ENCODE results near the gene OR10A6.

OR10A6 gene

DNA sequence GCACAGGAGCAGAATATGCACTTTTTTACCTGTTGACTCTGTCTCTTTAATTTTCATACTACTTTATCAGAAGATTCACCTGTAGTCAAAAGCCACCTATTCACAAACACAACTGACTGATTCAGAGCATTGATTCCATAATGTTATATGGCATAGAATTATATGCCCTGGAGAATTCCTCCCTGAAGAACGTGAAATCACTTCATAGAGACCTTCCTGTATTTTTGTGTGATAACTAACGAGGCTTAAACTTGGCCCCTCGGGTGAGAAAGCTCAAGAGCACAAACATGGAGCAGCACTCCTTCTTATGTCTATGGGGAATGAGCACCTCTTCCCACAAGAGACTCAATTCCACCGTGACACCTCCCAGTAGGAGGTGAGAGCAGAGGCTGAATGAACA, at the start of gene OR10A6:
TSS of gene OR10A6 (minus strand) at position 101 of the 400 bp plus-strand sequence. CDS start 2,606 bp downstream, outside the sequence.
- no peak for DNase-seq (ENCODE audit: low read depth)

GRCh38 chr11:7977232-7977917, 46.3 kb upstream of the OR10A6 start:
- no peak for DNase-seq (ENCODE audit: low read depth)

GRCh38 chr11:7974668-7975067, 43.6 kb upstream of the OR10A6 start:
- DNase-seq (ENCODE audit: low read depth): no peak

DNA sequence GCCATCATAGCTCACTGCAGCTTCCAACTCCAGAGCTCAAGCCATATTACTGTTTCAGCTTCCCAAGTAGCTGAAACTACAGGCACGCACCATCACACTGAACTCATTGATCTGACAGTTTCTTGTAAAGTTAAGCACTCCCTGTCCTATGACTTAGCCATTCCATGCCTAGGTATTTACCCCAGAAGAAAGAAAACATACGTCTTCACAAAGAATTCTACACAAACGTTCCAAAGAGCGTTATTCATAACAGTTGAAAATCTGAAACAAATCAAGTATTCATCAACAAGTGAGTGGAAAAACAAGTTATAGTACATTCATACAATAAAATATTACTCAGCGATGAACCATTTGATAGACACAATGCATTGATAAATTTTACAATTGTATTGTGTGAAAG, 41.9 kb upstream of the OR10A6 start:
- no peak for DNase-seq (ENCODE audit: low read depth)

DNA sequence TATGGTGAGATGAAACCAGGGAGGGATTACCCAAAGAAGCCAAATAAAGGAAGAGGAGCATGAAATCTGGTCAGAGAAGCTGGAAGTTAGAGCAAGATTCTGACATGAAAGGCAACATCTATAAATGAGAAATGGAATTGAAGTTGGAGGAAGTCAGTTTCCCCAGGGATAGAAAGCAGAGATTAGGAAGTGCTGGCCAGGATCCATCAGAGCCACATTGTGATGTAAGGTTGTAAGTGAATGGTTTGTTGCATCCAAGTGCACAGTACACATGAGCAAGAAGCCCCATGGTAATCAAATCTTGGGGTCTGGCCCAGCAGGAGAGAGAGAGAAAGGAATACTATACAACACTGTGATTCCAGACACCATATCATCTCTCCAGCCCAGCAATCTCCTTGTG, 40.8 kb upstream of the OR10A6 start:
- DNase-seq (ENCODE audit: low read depth): no peak

DNA sequence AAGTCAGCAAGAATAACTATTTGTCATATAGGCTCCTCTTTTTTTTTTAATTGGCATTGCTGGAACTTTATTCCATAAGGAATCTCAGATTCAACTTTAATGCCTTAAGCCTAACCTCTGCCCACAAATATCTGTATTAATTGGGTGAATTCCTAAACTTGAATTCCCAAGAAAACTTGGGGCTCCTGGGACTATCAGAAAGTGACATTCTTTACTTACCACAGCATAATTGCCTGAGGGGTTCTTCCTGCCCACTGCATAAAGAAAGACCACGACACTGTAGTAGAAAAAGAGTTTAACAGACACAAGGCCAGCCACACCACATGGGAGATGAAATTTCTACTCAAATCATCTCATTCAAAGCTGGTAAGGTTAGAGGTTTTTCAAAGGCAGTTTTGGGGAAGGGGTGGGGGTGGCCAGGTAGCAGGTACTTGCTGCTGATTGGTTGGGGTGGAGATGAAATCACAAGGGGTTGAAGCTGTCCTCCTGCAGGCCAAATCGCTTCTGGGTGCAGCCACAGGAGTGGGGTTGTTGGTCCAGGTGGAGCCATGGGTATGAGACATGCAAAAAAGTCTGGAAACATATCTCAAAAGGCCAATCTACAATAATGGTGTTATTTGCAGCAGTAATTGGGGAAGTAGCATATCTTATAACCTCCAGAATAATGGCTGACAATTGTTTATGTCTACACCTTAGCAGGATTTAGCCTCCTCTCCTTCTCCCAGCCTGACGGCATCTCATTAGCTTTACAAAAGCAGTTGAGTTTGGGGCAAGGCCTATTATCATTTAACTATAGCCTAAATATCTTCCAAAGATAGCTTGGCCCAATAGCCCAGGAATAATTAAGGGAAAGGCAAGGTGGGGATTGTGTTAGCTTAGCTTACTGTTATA, 38.9 kb upstream of the OR10A6 start:
- no peak for DNase-seq (ENCODE audit: low read depth)

DNA sequence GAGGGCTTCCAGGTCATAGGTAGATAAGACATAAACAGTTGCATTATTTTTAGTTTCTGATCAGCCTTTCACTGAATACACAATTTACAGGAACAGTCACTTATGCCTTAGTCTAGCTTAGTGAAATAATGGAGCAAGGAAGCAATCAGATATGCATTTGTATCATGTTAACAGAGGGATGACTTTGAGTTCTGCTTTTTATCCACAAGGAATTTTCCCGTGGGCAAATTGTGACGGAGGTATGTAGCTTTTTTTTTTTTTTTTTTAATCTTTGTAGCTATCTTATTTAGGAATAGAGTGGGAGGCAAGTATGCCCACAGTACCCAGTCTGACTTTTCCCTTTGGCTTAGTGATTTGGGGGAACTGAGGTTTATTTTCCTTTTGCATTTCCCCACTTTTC, 37.6 kb upstream of the OR10A6 start:
- DNase-seq (ENCODE audit: low read depth): no peak

DNA sequence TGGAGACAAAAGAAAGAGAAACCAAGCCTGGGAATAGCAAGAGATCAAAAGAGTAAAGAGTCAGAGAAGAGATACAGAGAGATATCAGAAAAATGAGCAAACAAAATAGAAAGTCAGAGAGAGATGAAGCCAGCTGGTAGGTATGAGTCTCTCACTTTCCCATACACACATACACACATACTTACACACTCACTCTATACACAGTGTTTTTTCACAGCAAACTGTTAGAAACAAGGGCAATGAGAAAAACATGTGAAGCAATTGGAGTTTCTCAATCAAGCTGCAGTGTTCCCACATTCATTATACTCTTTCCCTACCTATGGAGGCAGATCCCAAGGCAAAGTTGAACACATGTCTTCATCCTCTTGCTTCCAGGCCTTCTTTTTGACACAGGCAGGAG, 36.8 kb upstream of the OR10A6 start:
- DNase-seq (ENCODE audit: low read depth): no peak

DNA sequence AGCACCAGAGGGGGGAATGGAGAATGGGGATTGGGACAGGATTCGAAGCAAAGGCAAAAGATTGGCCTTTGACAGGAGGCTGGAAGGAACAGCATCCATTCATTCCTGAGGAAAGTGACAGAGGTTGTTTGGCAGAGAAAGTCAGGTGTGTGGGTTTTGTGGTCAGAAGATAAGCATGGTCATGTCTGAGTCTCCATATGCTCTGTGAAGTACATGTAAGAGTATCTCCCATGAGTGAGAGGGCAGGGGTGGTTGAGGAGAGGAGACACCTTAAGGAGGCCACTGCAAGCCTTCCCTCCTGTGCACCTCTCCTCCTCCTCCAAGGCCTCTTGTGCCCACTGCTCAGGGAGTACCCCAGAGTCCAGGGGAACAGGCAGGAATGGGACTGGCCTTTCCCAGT, 36.0 kb upstream of the OR10A6 start:
- no peak for DNase-seq (ENCODE audit: low read depth)

GRCh38 chr11:7965386-7965785, 34.3 kb upstream of the OR10A6 start, which contains the start of gene NLRP10:
TSS of gene NLRP10 (minus strand) at chr11:7965447. CDS start at chr11:7963495, 1,952 bp downstream.
- no peak for DNase-seq (ENCODE audit: low read depth)

- no peak for DNase-seq (ENCODE audit: low read depth)
These were observed 33.8 kb upstream of the OR10A6 start for GRCh38 chr11:7964873-7965272.

GRCh38 chr11:7964261-7964660, 33.2 kb upstream of the OR10A6 start:
- no peak for DNase-seq (ENCODE audit: low read depth)

- no peak for DNase-seq (ENCODE audit: low read depth)
These were observed 24.1 kb upstream of the OR10A6 start for GRCh38 chr11:7955191-7955590.

GRCh38 chr11:7949934-7950333, 18.9 kb upstream of the OR10A6 start:
- no peak for DNase-seq (ENCODE audit: low read depth)

DNA sequence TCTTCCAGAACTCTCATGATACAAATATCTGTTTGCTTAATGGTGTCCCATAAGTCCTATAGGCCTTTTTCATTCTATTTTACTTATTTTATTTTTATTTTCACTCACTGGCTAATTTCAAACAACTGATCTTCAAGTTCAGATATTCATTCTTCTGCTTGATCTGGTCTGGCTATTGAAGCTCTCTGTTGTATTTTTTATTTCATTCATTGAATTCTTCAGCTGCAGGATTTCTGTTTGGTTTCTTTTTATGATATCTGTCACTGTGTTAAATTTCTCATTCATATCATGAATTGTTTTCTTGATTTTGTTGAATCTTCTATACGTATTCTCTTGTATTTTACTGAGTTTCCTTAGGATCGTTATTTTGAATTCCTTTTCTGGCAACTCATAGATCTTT, 13.1 kb upstream of the OR10A6 start:
- no peak for DNase-seq (ENCODE audit: low read depth)

DNA sequence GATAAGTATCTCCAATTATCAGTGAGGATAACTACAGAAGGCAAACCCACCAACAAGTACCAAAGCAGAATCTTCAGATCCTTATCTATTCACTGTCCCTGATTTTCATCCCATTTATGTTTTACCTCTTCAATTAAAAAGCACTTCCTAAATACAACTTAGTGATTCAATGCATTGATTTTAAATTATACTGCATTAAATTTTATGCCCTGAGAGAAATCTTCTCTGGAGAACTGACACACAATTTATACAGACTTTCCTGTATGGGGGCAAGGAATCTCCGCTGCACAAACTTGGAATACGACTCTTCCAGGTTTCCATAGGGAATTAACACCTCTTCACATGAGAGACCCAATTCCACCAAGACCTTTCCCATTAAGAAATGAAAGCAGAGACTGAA, 10.5 kb upstream of the OR10A6 start, which contains the start of gene OR10A3:
TSS of gene OR10A3 (minus strand) at position 101 of the 400 bp plus-strand sequence. CDS start 2,188 bp downstream, outside the sequence.
- no peak for DNase-seq (ENCODE audit: low read depth)

DNA sequence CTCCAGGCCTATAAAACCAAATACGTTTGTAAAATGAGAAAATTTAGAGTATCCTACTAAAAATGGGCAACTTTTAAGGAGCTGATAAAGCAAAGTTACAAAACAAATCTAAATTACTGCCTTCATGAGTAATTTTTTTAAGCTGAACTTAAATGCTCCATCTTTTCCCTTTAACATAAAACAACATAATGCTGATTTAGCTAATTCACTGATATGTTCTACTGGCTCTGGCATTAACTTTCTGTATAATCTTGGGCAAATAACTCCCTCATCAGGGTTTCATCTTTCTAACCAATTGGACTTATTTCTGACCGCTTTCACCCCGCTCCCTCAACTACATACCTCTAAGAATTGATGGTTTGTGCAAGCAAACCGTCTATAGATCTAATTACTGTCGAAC, 10.1 kb upstream of the OR10A6 start:
- no peak for DNase-seq (ENCODE audit: low read depth)

GRCh38 chr11:7936615-7937014, 5.5 kb upstream of the OR10A6 start:
- DNase-seq (ENCODE audit: low read depth): no peak

DNA sequence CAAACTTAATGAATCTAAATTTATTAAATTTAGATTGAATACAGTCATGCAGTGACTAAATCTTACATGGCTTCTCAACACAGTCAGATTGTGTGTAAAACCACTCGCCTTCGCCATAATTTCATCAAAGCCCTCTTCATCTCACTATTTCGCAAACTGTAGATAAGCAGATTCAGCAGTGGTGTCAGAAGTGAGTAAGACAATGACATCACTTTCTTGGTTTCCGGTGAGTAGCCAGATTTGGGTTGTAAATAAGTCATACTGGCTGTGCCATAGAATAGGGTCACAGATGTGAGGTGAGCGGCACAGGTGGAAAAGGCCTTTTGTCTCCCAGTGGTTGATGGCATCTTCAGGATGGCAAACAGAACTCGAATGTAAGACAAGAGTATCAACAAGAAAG, 3.4 kb downstream of the OR10A6 start:
- DNase-seq (ENCODE audit: low read depth): no peak

DNA sequence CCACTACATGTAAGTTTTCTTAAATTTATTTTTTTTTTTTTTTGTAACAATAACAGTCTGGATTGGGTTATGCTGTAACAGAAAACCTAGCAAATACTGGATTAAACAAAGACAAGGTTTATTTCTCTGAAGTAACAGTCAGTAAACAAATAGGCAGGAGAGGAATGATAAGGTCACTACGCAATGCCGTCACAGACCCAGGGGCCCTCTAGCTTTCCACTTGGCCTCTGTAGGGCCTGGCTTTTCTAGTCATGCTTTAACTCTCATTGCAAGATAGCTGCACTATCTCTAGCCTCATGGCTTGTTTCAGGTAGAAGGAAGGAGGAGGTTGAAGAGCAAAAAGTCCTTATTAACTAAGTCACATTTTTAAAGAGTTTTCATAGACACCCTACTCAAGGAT, 6.5 kb downstream of the OR10A6 start:
- no peak for DNase-seq (ENCODE audit: low read depth)

- no peak for DNase-seq (ENCODE audit: low read depth)
These were observed 12.9 kb downstream of the OR10A6 start for GRCh38 chr11:7918141-7918540.

DNA sequence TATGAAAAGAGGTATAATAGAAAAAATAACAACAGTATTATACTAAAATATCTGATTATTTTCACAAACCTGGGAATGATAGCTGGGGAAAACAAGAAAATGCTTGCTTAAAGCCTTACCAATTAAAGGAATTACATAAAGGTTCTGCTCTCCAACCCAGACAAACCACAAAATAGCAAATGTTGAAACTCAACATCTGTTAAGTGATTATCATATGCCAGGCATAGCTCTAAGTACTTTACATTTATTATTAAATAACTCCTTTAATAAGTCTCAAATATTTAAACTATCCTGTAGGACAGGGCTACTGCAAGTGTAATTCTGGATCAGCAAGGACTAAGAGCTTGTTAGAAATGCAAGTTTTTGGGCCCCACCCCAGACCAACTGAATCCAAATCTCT, 20.1 kb downstream of the OR10A6 start:
- no peak for DNase-seq (ENCODE audit: low read depth)

GRCh38 chr11:7910286-7910788, 20.7 kb downstream of the OR10A6 start:
- DNase-seq (ENCODE audit: low read depth): no peak
